Astrocyte (in vitro differentiated cells and primary cell): ENCODE measurements around the gene S100A7. TPM values are rescaled to one million over a fixed set of nuclear protein-coding genes. Genes with fewer than 3 reads are reported as not detected.
"Not testable (repeated sequence)": the region's sequence is repeated elsewhere in the genome, so short reads cannot be mapped to it uniquely, and the experiment has no call there.

Experiments used
- DNase-seq: peaks from one replicate; pipeline ENCODE4 v3.0.0-alpha.2; 2010; ENCODE audit warnings: low read depth
- FAIRE-seq: peaks from 2 replicates; lab custom pipeline; 2011; peaks lifted over from hg19 to GRCh38; lab: Jason Lieb, UNC
- H2AFZ ChIP-seq: 2 replicates; pipeline ENCODE4 v1.6.0; 2012; ENCODE audit warnings: low read depth, low read length, inconsistent platforms
- H3K27ac ChIP-seq: 2 replicates; pipeline ENCODE4 v1.5.1; 2011; ENCODE audit warnings: low read depth, low read length, inconsistent platforms
- H3K27me3 ChIP-seq: 2 replicates; pipeline ENCODE4 v1.6.0; 2011; ENCODE audit warnings: low read length, inconsistent platforms; ENCODE audit not compliant: insufficient read depth
- H3K36me3 ChIP-seq: 2 replicates; pipeline ENCODE4 v1.5.1; 2011; ENCODE audit warnings: low read length, inconsistent platforms; ENCODE audit not compliant: insufficient read depth
- H3K4me1 ChIP-seq: 2 replicates; pipeline ENCODE4 v1.5.1; 2011; ENCODE audit warnings: low read length, inconsistent platforms; ENCODE audit not compliant: insufficient read depth
- H3K4me2 ChIP-seq: 2 replicates; pipeline ENCODE4 v1.6.0; 2012; ENCODE audit warnings: low read length, inconsistent platforms
- H3K4me3 ChIP-seq: 2 replicates; pipeline ENCODE4 v1.5.1; 2011; ENCODE audit warnings: low read depth, mild to moderate bottlenecking, low read length, inconsistent platforms; ENCODE audit not compliant: insufficient read depth
- H3K79me2 ChIP-seq: 2 replicates; pipeline ENCODE4 v1.6.0; 2012; ENCODE audit warnings: mild to moderate bottlenecking, low read length, inconsistent platforms; ENCODE audit not compliant: insufficient read depth
- H3K9ac ChIP-seq: 2 replicates; pipeline ENCODE4 v1.6.0; 2012; ENCODE audit warnings: mild to moderate bottlenecking, low read length, inconsistent platforms
- H3K9me3 ChIP-seq: 2 replicates; pipeline ENCODE4 v1.5.1; 2012; ENCODE audit warnings: low read depth, mild to moderate bottlenecking, low read length, inconsistent platforms; ENCODE audit not compliant: insufficient read depth
- H4K20me1 ChIP-seq: 2 replicates; pipeline ENCODE4 v1.6.0; 2012; ENCODE audit warnings: low read length, inconsistent platforms; ENCODE audit not compliant: insufficient read depth
- H3K27ac Mint-ChIP-seq: one replicate; pipeline ENCODE4 v1.8.0; 2021; ENCODE audit warnings: mild to moderate bottlenecking, mixed read lengths; ENCODE audit not compliant: unreplicated experiment
- H3K27me3 Mint-ChIP-seq: one replicate; pipeline ENCODE4 v1.8.0; 2021; ENCODE audit warnings: low read depth, mixed read lengths; ENCODE audit not compliant: unreplicated experiment
- H3K36me3 Mint-ChIP-seq: one replicate; pipeline ENCODE4 v1.8.0; 2021; ENCODE audit warnings: low read depth, mixed read lengths; ENCODE audit not compliant: unreplicated experiment
- H3K4me1 Mint-ChIP-seq: one replicate; pipeline ENCODE4 v1.8.0; 2021; ENCODE audit warnings: low read depth, mixed read lengths; ENCODE audit not compliant: unreplicated experiment
- H3K4me3 Mint-ChIP-seq: one replicate; pipeline ENCODE4 v1.8.0; 2021; ENCODE audit warnings: mild to moderate bottlenecking, moderate library complexity, mixed read lengths; ENCODE audit not compliant: unreplicated experiment
- H3K9me3 Mint-ChIP-seq: one replicate; pipeline ENCODE4 v1.8.0; 2021; ENCODE audit warnings: mild to moderate bottlenecking, mixed read lengths; ENCODE audit not compliant: unreplicated experiment
- EZH2 ChIP-seq: IDR thresholded peaks from 2 replicates; pipeline ENCODE4 v1.6.1; 2012; ENCODE audit warnings: mild to moderate bottlenecking, low read length, inconsistent platforms; ENCODE audit not compliant: insufficient read depth
- total RNA-seq: library from RNA; stranded (reverse); gene quantifications from 2 replicates; pipeline ENCODE4 v1.2.1, GENCODE V29; 2021
- TF ChIP-seq, protein P1 (sequence below): IDR thresholded peaks from 2 replicates; pipeline ENCODE4 v1.5.1; 2011; ENCODE audit warnings: low read depth, mild to moderate bottlenecking, inconsistent platforms, low read length, moderate library complexity; ENCODE audit not compliant: insufficient read depth

S100A7 gene
- total RNA-seq, 1 donor from 2014 or later, result not detected

DNA sequence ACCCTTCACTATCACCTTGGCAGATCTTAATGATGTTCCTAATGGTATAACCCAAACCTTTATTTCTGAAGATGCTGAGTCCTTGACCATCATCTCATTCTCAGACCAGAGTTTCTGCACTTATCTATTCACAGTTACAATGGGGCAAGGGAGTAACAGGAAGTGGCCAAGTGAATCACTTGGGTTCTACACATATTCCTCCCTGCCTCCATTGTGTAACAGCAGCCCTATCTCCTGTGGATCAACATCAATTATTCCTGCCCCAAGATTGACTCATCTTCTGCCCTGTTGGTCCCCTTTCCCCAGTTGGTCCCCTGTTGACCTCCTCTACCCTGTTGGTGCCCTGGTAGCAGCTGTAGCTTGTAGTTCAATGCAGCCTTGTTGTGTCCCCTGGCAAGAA lies 10.3 kb upstream of the S100A7 start:
- H3K27me3 ChIP-seq, result no peaks in the 10 kb centered on the region
- no peaks in the 10 kb centered on the region for H4K20me1 ChIP-seq
- H3K9me3 Mint-ChIP-seq, result peaks cover 27% of the 10 kb centered on the region
- FAIRE-seq, result no peak
- H2AFZ ChIP-seq, result no peak overlapping the region
- no peak for TF ChIP-seq EZH2
- H3K79me2 ChIP-seq, result no peaks in the 10 kb centered on the region
- H3K9ac ChIP-seq, result no peak overlapping the region
- H3K9me3 ChIP-seq, result no peaks in the 10 kb centered on the region
- H3K27me3 Mint-ChIP-seq, result peaks cover 34% of the 10 kb centered on the region
- peaks cover 5% of the 10 kb centered on the region for H3K4me1 Mint-ChIP-seq
- DNase-seq, result no peak
- no peak overlapping the region for H3K27ac ChIP-seq
- no peaks in the 10 kb centered on the region for H3K36me3 Mint-ChIP-seq
- H3K27ac Mint-ChIP-seq, result no peak overlapping the region
- no peak overlapping the region for H3K4me2 ChIP-seq
- no peaks in the 10 kb centered on the region for H3K36me3 ChIP-seq
- no peak overlapping the region for H3K4me3 Mint-ChIP-seq
- H3K4me3 ChIP-seq, result no peak overlapping the region
- H3K4me1 ChIP-seq, result peaks cover 16% of the 10 kb centered on the region

DNA sequence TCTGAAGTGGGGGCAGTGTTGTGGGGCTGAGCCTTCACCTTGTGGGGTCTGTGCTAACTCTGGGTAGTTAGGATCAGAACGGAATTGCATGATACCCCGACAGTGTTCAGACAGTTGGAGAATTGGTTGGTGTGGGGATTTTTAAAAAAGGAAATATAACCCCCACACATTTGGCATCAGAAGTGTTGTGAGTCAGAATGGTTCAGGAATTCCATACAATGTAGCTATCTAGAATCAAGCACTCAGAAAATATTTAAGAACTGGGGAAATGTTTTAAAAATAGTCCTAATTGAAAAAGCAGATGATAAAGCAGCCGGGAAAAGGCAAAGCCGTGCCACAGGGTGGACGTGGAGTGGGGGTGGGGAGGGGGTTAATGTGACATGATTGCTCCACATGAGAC lies 6.5 kb upstream of the S100A7 start:
- TF ChIP-seq, protein P1, sequence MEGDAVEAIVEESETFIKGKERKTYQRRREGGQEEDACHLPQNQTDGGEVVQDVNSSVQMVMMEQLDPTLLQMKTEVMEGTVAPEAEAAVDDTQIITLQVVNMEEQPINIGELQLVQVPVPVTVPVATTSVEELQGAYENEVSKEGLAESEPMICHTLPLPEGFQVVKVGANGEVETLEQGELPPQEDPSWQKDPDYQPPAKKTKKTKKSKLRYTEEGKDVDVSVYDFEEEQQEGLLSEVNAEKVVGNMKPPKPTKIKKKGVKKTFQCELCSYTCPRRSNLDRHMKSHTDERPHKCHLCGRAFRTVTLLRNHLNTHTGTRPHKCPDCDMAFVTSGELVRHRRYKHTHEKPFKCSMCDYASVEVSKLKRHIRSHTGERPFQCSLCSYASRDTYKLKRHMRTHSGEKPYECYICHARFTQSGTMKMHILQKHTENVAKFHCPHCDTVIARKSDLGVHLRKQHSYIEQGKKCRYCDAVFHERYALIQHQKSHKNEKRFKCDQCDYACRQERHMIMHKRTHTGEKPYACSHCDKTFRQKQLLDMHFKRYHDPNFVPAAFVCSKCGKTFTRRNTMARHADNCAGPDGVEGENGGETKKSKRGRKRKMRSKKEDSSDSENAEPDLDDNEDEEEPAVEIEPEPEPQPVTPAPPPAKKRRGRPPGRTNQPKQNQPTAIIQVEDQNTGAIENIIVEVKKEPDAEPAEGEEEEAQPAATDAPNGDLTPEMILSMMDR, result no peak
- TF ChIP-seq EZH2, result no peak
- H3K9me3 Mint-ChIP-seq, result peaks cover 14% of the 10 kb centered on the region
- H2AFZ ChIP-seq, result no peak overlapping the region
- H3K27ac ChIP-seq, result peak overlapping the region; percentile 30
- no peaks in the 10 kb centered on the region for H3K27me3 ChIP-seq
- no peaks in the 10 kb centered on the region for H3K9me3 ChIP-seq
- H3K4me2 ChIP-seq, result peak overlapping the region; percentile 66
- no peak overlapping the region for H3K27ac Mint-ChIP-seq
- peaks cover 5% of the 10 kb centered on the region for H3K4me1 Mint-ChIP-seq
- H3K4me3 Mint-ChIP-seq, result no peak overlapping the region
- no peak overlapping the region for H3K9ac ChIP-seq
- DNase-seq (peak; percentile 66), FAIRE-seq (no peak)
- no peaks in the 10 kb centered on the region for H3K79me2 ChIP-seq
- H4K20me1 ChIP-seq, result no peaks in the 10 kb centered on the region
- H3K4me1 ChIP-seq, result peaks cover 16% of the 10 kb centered on the region
- no peak overlapping the region for H3K4me3 ChIP-seq
- no peaks in the 10 kb centered on the region for H3K36me3 Mint-ChIP-seq
- peaks cover 40% of the 10 kb centered on the region for H3K27me3 Mint-ChIP-seq
- H3K36me3 ChIP-seq, result no peaks in the 10 kb centered on the region

DNA sequence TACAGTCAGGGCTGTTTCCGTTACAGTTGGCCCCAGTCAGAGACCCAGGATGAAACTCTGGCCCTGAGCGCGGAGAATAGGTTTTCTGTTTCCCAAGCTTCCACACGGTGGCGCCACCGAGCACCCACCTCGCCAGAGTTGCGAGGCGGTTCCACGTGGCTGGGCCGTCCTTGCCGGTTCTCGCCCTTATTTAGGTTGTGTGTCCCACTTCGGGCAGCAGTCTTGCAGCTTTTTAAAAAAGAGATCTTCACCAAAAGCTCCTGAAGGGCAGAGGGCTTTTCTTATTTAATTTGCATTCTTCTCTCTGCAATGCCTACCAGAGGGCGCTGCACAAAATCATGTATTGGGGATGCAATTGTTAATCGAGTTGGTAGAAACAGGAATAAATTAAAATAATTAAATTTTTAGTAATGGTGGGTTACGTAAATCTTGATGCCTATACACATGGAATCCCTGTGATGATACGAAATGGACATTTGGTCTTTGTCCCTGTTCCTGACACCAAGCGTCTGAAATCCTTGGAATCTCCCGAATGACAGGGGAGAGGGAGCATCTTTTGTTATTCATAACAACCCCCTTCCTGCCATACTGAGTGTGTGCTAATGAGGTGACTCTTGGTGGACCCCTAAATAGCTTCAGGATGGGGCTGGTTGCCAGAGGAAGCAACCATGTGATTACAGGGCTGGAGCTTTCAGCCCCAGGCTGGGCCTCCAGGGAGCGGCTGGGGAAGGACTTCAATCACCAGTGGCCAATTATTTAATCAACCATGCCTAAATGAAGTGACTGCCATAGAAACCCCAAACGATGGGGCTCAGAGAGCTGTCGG lies 5.6 kb upstream of the S100A7 start:
- H3K27ac ChIP-seq, result no peak overlapping the region
- peaks cover 16% of the 10 kb centered on the region for H3K4me1 ChIP-seq
- Mint-ChIP-seq H3K27me3 (peaks cover 43% of the 10 kb centered on the region), H3K4me3 (no peak overlapping the region), H3K27ac (no peak overlapping the region), H3K9me3 (peaks cover 14% of the 10 kb centered on the region), H3K4me1 (peaks cover 5% of the 10 kb centered on the region), H3K36me3 (no peaks in the 10 kb centered on the region)
- H3K9me3 ChIP-seq, result no peaks in the 10 kb centered on the region
- no peak for TF ChIP-seq EZH2
- TF ChIP-seq, protein P1, result peak; percentile 59
- H4K20me1 ChIP-seq, result no peaks in the 10 kb centered on the region
- no peak overlapping the region for H3K4me2 ChIP-seq
- no peak overlapping the region for H2AFZ ChIP-seq
- FAIRE-seq (no peak), DNase-seq (no peak)
- H3K79me2 ChIP-seq, result no peaks in the 10 kb centered on the region
- no peaks in the 10 kb centered on the region for H3K27me3 ChIP-seq
- no peaks in the 10 kb centered on the region for H3K36me3 ChIP-seq
- H3K4me3 ChIP-seq, result no peak overlapping the region
- H3K9ac ChIP-seq, result no peak overlapping the region

DNA sequence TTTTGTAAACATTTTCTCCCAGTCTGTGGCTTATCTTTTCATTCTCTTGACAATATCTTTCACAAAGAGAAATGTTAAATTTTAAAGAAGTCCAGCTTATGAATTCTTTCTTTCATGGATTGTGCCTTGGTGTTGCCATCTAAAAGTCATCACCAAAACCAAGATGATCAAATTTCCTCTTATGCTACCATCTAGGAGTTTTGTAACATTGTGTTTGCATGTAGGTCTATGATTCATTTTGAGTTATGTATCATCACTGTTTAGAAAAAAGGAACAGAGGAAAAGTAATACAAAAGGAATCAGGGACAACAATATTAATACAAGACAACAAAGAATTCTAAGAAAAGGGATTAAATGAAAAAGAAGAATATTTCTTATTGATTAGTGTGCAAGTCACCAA lies 2.3 kb upstream of the S100A7 start:
- not testable (repeated sequence) for H4K20me1 ChIP-seq, H3K4me3 ChIP-seq, H3K9ac ChIP-seq, H3K79me2 ChIP-seq, FAIRE-seq, H3K27ac ChIP-seq, H3K4me2 ChIP-seq, H3K27ac Mint-ChIP-seq, H3K9me3 ChIP-seq, H3K4me3 Mint-ChIP-seq, H3K4me1 Mint-ChIP-seq, DNase-seq, H3K36me3 ChIP-seq, H3K36me3 Mint-ChIP-seq, H3K9me3 Mint-ChIP-seq, H3K27me3 ChIP-seq, H2AFZ ChIP-seq
- peaks cover 34% of the 10 kb centered on the region for H3K27me3 Mint-ChIP-seq
- H3K4me1 ChIP-seq, result peaks cover 16% of the 10 kb centered on the region
